PC-9 (cell line): ENCODE data around the gene ROBO1.

Source experiments
- CTCF ChIP-seq: fragments of 200-600 bp; sonication (generic); conservative IDR thresholded peaks from 2 replicates; pipeline ENCODE4 v1.6.1; 2017; ENCODE audit warnings: mixed run types, antibody characterized with exemption, mild to moderate bottlenecking, moderate library complexity
- EZH2 ChIP-seq: fragments of 200-600 bp; sonication (generic); IDR thresholded peaks from 2 replicates; pipeline ENCODE4 v1.8.0; 2017; ENCODE audit warnings: antibody characterized with exemption, low read depth

GRCh38 chr3:78976200-78976599 lies 791.6 kb downstream of the ROBO1 start:
- TF ChIP-seq CTCF (no peak), EZH2 (no peak)
